Ramos (cell line): ENCODE data around the gene RPS19BP1.

ENCODE experiments used
- in situ Hi-C: fragments of 300-500 bp; cut with MboI; formaldehyde crosslinking; loops from one replicate; pipeline ENCODE4 v1.14.3; 2022; ENCODE audit warnings: low sequenced_read_pairs; ENCODE audit not compliant: unreplicated experiment

Gene RPS19BP1

GRCh38 chr22:39530692-39531331 is 1.7 kb downstream of the RPS19BP1 start:
- in situ Hi-C loops, result loop anchor here (10.0 kb wide), 1 partner anchor 814 kb away; the partner anchor contains the start of gene ADSL

- in situ Hi-C loops, result loop anchor here (10.0 kb wide), 1 partner anchor 815 kb away; the partner anchor contains the start of gene ADSL
These were observed 2.4 kb downstream of the RPS19BP1 start for GRCh38 chr22:39530116-39530515.

- in situ Hi-C loops, result no loop called here
These were observed 3.1 kb downstream of the RPS19BP1 start for GRCh38 chr22:39529487-39529851.

GRCh38 chr22:39528681-39529486 is 3.7 kb downstream of the RPS19BP1 start:
- in situ Hi-C loops, result no loop called here

GRCh38 chr22:39528080-39528661 is 4.4 kb downstream of the RPS19BP1 start:
- in situ Hi-C loops, result no loop called here

GRCh38 chr22:39527481-39527961 is 5.0 kb downstream of the RPS19BP1 start:
- in situ Hi-C loops, result no loop called here

- in situ Hi-C loops, result no loop called here
These were observed 5.8 kb downstream of the RPS19BP1 start for GRCh38 chr22:39526736-39527171.

- in situ Hi-C loops, result no loop called here
These were observed 6.9 kb downstream of the RPS19BP1 start for GRCh38 chr22:39525658-39525975.

- in situ Hi-C loops, result loop anchor here (5.0 to 25.0 kb wide), 2 partner anchors 78 to 363 kb away; partner anchors contain the start of gene CBX7
These were observed 7.5 kb downstream of the RPS19BP1 start for GRCh38 chr22:39524753-39525657.

GRCh38 chr22:39524089-39524752 is 8.3 kb downstream of the RPS19BP1 start:
- in situ Hi-C loops, result loop anchor here (5.0 to 25.0 kb wide), 2 partner anchors 77 to 362 kb away; partner anchors contain the start of gene CBX7

- in situ Hi-C loops, result loop anchor here (5.0 to 25.0 kb wide), 2 partner anchors 75 to 360 kb away; partner anchors contain the start of gene CBX7
These were observed 9.8 kb downstream of the RPS19BP1 start for GRCh38 chr22:39522567-39523300.

GRCh38 chr22:39522091-39522490 is 10.5 kb downstream of the RPS19BP1 start:
- in situ Hi-C loops, result loop anchor here (5.0 to 25.0 kb wide), 2 partner anchors 75 to 360 kb away; partner anchors contain the start of gene CBX7

GRCh38 chr22:39521106-39521885 is 11.3 kb downstream of the RPS19BP1 start:
- in situ Hi-C loops, result loop anchor here (5.0 to 25.0 kb wide), 2 partner anchors 74 to 359 kb away; partner anchors contain the start of gene CBX7

GRCh38 chr22:39520226-39521105 is 12.1 kb downstream of the RPS19BP1 start, which contains the start of gene ATF4:
ATF4 (plus strand) TSS chr22:39520562; CDS start chr22:39521446, 884 bp downstream.
- in situ Hi-C loops, result loop anchor here (5.0 to 25.0 kb wide), 2 partner anchors 73 to 358 kb away; partner anchors contain the start of gene CBX7

GRCh38 chr22:39519681-39520225 is 12.8 kb downstream of the RPS19BP1 start:
- in situ Hi-C loops, result loop anchor here (5.0 to 25.0 kb wide), 2 partner anchors 72 to 357 kb away; partner anchors contain the start of gene CBX7
